ENCODE data around the gene TERC.

GRCh38 chr3:169809230-169809795 lies 44.5 kb upstream of the TERC start:
- TF ChIP-seq CTCF (conservative IDR thresholded peaks at IDR 0.05 in 1 of 2, IDR thresholded peaks at IDR 0.05 in 1 of 2; ENCODE audit: extremely low read depth in 1 of 2, insufficient read depth in 1 of 2, low read depth in 1 of 2, low read length in 2 of 2) (no peak), EZH2 (IDR thresholded peaks at IDR 0.05; ENCODE audit: borderline replicate concordance, low read length) (no peak)

Data from mammary epithelial cell (primary cell).